M059J (cell line): ENCODE results near the gene LCE1E. TPM values are rescaled to one million over a fixed set of nuclear protein-coding genes. Genes with fewer than 3 reads are reported as not detected.

Experiments used
- DNase-seq: peaks from one replicate; pipeline ENCODE4 v3.0.0-alpha.2; 2012; ENCODE audit warnings: low read depth
- total RNA-seq: library from RNA; depleted of rRNA; stranded (reverse); fragments of >200 nt; shearing (Covaris generic); gene quantifications from 2 replicates; pipeline ENCODE4 v1.2.3, GENCODE V29; 2014; rRNA removed

The LCE1E gene
- not detected in 2 replicates for total RNA-seq

- DNase-seq, result no peak
Measured at GRCh38 chr1:152786077-152786476, at the start of gene LCE1E. TSS of gene LCE1E (plus strand) at chr1:152786257. CDS start at chr1:152787300, 1,043 bp downstream.

GRCh38 chr1:152737997-152738396, 48.1 kb upstream of the LCE1E start:
- no peak for DNase-seq

- no peak for DNase-seq
Measured at GRCh38 chr1:152739841-152740240, 46.2 kb upstream of the LCE1E start.

GRCh38 chr1:152741656-152742055, 44.4 kb upstream of the LCE1E start:
- no peak for DNase-seq

GRCh38 chr1:152743371-152744145, 42.5 kb upstream of the LCE1E start:
- no peak for DNase-seq

GRCh38 chr1:152745289-152745704, 40.8 kb upstream of the LCE1E start:
- DNase-seq, result peak; percentile 31

GRCh38 chr1:152745765-152746444, 40.2 kb upstream of the LCE1E start:
- no peak for DNase-seq

- DNase-seq, result no peak
Measured at GRCh38 chr1:152747831-152748230, 38.2 kb upstream of the LCE1E start.

- DNase-seq, result peak; percentile 49
Measured at GRCh38 chr1:152752225-152752624, 33.8 kb upstream of the LCE1E start.

- no peak for DNase-seq
Measured at GRCh38 chr1:152753586-152753985, 32.5 kb upstream of the LCE1E start.

- no peak for DNase-seq
Measured at GRCh38 chr1:152756872-152757271, 29.2 kb upstream of the LCE1E start.

GRCh38 chr1:152757747-152758146, 28.3 kb upstream of the LCE1E start, which contains the start of gene KPRP:
TSS of gene KPRP (plus strand) at chr1:152758025. CDS start at chr1:152759589, 1,564 bp downstream.
- DNase-seq, result no peak

- DNase-seq, result no peak
Measured at GRCh38 chr1:152758636-152759035, 27.4 kb upstream of the LCE1E start.

- no peak for DNase-seq
Measured at GRCh38 chr1:152759453-152760173, 26.4 kb upstream of the LCE1E start.

GRCh38 chr1:152760551-152761190, 25.4 kb upstream of the LCE1E start:
- DNase-seq, result no peak

GRCh38 chr1:152761609-152762213, 24.3 kb upstream of the LCE1E start:
- no peak for DNase-seq

- no peak for DNase-seq
Measured at GRCh38 chr1:152768847-152769533, 17.1 kb upstream of the LCE1E start.

GRCh38 chr1:152770411-152770810, 15.6 kb upstream of the LCE1E start:
- DNase-seq, result no peak

- no peak for DNase-seq
Measured at GRCh38 chr1:152774875-152775274, 11.2 kb upstream of the LCE1E start, which contains the start of gene LCE1F. TSS of gene LCE1F (plus strand) at chr1:152775140. CDS start at chr1:152776372, 1,232 bp downstream.

- DNase-seq, result no peak
Measured at GRCh38 chr1:152776361-152776760, 9.7 kb upstream of the LCE1E start.
